GM23338 (cell line): ENCODE results near the gene ZNF689.

Experiments
- CREB1 ChIP-seq: fragments of 250-450 bp; sonication (Bioruptor Pico); IDR thresholded peaks from 2 replicates; pipeline ENCODE4 v1.5.0; 2020; ENCODE audit warnings: low read depth, mild to moderate bottlenecking, moderate library complexity
- EZH2 ChIP-seq: fragments of 200-600 bp; sonication (generic); IDR thresholded peaks from one replicate; pipeline ENCODE4 v1.8.0; 2017; ENCODE audit warnings: antibody characterized with exemption, mild to moderate bottlenecking, low read depth; ENCODE audit not compliant: unreplicated experiment
- POLR2AphosphoS5 ChIP-seq: IDR thresholded peaks from 2 replicates; pipeline ENCODE4 v1.6.1; 2016; ENCODE audit warnings: antibody characterized with exemption, low read depth
- REST ChIP-seq: IDR thresholded peaks from one replicate; pipeline ENCODE4 v1.6.1; 2018; ENCODE audit warnings: antibody characterized with exemption; ENCODE audit not compliant: unreplicated experiment
- ZNF114 ChIP-seq: fragments of 250-450 bp; sonication (Bioruptor Pico); IDR thresholded peaks from 2 replicates; pipeline ENCODE4 v1.5.0; 2020; ENCODE audit warnings: mild to moderate bottlenecking, moderate library complexity
- TF ChIP-seq, protein P1 (sequence below), 2 experiments: fragments of 200-600 bp in 1 of 2; sonication (generic) in 1 of 2; conservative IDR thresholded peaks; 2 replicates each; pipeline versions ENCODE4 v1.5.1 to v1.6.1; 2016 to 2017; ENCODE audit warnings: antibody characterized with exemption in 2 of 2, low read depth in 2 of 2, mild to moderate bottlenecking in 2 of 2, moderate library complexity in 1 of 2
- TF ChIP-seq, protein P2 (sequence below): fragments of 250-450 bp; sonication (Bioruptor Pico); IDR thresholded peaks from 2 replicates; pipeline ENCODE4 v1.5.0; 2020; ENCODE audit warnings: mild to moderate bottlenecking, moderate library complexity

GRCh38 chr16:30582611-30583340 is 27.4 kb downstream of the ZNF689 start:
- TF ChIP-seq, protein P1, sequence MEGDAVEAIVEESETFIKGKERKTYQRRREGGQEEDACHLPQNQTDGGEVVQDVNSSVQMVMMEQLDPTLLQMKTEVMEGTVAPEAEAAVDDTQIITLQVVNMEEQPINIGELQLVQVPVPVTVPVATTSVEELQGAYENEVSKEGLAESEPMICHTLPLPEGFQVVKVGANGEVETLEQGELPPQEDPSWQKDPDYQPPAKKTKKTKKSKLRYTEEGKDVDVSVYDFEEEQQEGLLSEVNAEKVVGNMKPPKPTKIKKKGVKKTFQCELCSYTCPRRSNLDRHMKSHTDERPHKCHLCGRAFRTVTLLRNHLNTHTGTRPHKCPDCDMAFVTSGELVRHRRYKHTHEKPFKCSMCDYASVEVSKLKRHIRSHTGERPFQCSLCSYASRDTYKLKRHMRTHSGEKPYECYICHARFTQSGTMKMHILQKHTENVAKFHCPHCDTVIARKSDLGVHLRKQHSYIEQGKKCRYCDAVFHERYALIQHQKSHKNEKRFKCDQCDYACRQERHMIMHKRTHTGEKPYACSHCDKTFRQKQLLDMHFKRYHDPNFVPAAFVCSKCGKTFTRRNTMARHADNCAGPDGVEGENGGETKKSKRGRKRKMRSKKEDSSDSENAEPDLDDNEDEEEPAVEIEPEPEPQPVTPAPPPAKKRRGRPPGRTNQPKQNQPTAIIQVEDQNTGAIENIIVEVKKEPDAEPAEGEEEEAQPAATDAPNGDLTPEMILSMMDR (conservative IDR thresholded peaks at IDR 0.05; ENCODE audit: low read depth in 2 of 2) = no peak
- TF ChIP-seq EZH2 (no peak), CREB1 (CRISPR knock-in tag) (no peak), POLR2AphosphoS5 (no peak), REST (no peak), ZNF114 (CRISPR knock-in tag) (no peak)
- TF ChIP-seq, protein P2, sequence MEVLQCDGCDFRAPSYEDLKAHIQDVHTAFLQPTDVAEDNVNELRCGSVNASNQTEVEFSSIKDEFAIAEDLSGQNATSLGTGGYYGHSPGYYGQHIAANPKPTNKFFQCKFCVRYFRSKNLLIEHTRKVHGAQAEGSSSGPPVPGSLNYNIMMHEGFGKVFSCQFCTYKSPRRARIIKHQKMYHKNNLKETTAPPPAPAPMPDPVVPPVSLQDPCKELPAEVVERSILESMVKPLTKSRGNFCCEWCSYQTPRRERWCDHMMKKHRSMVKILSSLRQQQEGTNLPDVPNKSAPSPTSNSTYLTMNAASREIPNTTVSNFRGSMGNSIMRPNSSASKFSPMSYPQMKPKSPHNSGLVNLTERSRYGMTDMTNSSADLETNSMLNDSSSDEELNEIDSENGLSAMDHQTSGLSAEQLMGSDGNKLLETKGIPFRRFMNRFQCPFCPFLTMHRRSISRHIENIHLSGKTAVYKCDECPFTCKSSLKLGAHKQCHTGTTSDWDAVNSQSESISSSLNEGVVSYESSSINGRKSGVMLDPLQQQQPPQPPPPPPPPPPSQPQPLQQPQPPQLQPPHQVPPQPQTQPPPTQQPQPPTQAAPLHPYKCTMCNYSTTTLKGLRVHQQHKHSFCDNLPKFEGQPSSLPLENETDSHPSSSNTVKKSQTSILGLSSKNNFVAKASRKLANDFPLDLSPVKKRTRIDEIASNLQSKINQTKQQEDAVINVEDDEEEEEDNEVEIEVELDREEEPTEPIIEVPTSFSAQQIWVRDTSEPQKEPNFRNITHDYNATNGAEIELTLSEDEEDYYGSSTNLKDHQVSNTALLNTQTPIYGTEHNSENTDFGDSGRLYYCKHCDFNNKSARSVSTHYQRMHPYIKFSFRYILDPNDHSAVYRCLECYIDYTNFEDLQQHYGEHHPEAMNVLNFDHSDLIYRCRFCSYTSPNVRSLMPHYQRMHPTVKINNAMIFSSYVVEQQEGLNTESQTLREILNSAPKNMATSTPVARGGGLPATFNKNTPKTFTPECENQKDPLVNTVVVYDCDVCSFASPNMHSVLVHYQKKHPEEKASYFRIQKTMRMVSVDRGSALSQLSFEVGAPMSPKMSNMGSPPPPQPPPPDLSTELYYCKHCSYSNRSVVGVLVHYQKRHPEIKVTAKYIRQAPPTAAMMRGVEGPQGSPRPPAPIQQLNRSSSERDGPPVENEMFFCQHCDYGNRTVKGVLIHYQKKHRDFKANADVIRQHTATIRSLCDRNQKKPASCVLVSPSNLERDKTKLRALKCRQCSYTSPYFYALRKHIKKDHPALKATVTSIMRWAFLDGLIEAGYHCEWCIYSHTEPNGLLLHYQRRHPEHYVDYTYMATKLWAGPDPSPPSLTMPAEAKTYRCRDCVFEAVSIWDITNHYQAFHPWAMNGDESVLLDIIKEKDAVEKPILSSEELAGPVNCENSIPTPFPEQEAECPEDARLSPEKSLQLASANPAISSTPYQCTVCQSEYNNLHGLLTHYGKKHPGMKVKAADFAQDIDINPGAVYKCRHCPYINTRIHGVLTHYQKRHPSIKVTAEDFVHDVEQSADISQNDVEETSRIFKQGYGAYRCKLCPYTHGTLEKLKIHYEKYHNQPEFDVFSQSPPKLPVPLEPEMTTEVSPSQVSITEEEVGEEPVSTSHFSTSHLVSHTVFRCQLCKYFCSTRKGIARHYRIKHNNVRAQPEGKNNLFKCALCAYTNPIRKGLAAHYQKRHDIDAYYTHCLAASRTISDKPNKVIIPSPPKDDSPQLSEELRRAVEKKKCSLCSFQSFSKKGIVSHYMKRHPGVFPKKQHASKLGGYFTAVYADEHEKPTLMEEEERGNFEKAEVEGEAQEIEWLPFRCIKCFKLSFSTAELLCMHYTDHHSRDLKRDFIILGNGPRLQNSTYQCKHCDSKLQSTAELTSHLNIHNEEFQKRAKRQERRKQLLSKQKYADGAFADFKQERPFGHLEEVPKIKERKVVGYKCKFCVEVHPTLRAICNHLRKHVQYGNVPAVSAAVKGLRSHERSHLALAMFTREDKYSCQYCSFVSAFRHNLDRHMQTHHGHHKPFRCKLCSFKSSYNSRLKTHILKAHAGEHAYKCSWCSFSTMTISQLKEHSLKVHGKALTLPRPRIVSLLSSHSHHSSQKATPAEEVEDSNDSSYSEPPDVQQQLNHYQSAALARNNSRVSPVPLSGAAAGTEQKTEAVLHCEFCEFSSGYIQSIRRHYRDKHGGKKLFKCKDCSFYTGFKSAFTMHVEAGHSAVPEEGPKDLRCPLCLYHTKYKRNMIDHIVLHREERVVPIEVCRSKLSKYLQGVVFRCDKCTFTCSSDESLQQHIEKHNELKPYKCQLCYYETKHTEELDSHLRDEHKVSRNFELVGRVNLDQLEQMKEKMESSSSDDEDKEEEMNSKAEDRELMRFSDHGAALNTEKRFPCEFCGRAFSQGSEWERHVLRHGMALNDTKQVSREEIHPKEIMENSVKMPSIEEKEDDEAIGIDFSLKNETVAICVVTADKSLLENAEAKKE (CRISPR knock-in tag) = no peak
